HG03045 (cell line): ENCODE measurements around the gene MTMR8.
A peak's percentile ranks its signal among the peaks of the same experiment; 100 is the strongest.
"Not testable (repeated sequence)": the region's sequence is repeated elsewhere in the genome, so short reads cannot be mapped to it uniquely, and the experiment has no call there.

Experiments
- ATAC-seq: cut with Tn5 transposase; IDR thresholded peaks from one replicate; pipeline ENCODE4 v1.9.1; 2021; ENCODE audit warnings: mild to moderate bottlenecking, moderate library complexity; ENCODE audit not compliant: unreplicated experiment

MTMR8 gene

DNA sequence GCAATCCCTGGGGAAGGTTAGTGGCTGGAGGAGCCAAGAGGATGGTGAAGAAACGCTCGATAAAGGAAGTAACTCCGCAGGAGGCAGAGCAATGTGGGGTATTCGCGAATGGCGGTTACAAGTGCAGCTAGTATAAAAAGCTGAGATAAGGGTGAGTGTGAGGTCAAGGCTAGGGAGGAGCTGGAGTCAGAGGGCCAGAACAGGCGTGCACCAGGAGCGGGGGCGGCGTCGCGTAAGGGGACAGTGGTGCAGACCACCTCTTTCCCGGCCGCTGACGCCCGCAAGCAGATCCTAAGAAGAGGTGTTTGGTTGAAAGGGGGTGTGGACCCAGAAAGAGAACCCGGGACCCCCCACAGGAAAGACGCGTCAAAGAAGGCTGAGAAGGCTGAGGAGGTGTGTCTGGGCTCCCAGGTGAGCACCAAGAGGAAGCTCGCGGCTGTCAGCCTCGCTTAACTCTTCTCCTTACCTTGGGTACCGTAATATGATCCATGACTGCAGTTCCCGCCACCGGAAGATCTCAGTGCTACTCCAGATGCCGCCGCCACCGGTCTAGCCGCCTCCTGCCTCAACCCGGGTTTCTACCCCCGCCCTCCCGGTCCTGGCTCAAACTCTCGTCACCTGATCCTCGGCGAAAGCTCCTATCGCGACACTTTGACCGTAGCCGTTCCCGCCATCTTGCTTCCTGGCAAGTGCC is at the start of gene MTMR8:
Gene MTMR8 (minus strand): TSS at position 579 of the 694 bp plus-strand sequence. CDS start 89 bp downstream, at position 490.
- ATAC-seq, result peak; percentile 96

DNA sequence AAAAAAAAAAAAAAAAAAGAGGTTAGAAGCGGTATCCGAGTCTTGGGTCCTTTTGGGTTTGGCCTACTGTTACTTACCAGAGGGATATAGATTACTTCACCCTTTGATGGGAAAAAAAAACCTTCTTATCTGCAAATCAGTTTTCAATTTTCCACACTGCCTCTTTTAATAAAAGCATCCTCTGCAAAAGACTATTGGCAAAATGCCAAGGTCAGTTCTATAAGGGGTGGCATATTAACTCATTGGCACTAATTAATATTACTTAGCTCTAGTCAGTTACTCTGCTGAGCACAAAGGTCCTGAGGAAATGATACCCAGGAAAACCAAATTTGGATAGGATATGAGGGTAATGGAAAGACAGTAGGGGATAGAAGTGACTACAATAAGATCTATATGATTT is 44.3 kb upstream of the MTMR8 start:
- no peak for ATAC-seq

DNA sequence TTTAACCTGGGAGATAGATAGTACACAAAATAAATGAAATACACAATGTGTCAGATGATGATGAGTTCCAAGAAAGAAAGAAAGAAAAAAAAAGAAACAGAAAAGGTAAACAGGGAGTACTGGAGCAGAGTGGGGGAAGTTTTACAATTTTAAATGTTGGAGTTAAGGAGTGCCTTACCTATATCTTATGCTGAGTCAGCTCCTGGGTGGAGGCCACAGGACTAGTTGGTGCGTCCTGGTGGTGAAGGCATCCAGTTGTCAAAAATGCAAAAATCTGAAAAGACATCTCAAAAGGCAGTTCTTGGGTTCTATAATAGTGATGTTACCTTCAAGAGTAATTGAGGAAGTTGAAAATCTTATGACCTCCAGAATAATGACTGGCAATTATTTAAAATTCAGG is 42.4 kb upstream of the MTMR8 start:
- no peak for ATAC-seq

DNA sequence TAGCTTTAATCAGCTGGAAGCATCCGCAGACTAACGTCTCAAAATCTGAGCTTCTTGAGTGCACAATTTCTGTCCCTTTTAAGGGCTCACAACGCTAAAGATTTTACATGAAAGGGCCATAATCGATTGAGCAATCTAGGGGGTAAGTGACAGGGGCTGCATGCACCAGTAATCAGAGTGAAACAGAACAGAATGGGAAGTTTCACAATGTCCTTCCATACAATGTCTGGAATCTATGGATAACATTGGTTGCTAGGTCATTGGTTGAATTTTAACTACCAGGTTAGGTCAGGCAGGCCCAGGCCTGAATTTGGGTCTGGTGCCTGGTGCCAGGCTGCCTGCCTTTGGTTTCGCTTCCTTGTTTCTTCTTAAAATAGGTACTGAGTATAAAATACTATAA is 42.0 kb upstream of the MTMR8 start:
- ATAC-seq, result no peak

DNA sequence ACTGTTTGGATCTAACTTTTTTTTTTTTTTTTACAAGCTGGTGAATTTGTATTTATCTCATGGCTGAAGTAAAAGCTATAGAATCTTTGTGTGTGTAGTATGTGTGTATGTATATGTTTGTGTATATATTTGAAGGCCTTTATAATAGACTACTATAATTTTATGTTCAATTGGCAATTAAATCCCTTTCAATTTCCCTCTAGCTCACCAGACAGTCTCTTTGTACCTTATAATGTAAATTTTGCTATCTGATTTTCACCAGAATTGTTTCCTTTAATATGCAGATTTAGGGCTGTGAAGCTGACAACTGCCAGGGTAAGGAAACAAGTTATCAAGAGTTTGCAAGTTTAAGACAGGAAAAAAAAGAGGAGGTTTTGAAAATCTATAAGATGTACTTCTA is 33.1 kb upstream of the MTMR8 start:
- no peak for ATAC-seq

DNA sequence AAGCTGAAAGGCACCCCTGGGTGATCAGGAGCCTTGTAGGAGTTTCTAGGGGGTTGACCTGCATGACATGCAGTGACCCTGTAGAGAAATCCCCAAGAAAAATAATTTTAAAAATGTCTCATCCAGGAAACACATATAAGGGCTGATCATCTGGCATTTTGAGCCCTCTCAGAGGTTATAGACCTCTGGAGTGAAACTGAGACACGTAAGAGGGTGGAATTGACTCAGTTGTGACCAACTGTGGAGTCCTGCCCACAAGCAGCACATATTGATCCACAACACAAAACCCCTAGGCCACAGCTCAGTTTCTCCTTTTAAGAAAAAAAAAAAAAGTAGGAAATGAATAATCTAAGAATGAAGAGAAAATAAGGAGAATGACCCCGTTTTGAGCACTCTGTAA is 32.5 kb upstream of the MTMR8 start:
- ATAC-seq, result no peak

DNA sequence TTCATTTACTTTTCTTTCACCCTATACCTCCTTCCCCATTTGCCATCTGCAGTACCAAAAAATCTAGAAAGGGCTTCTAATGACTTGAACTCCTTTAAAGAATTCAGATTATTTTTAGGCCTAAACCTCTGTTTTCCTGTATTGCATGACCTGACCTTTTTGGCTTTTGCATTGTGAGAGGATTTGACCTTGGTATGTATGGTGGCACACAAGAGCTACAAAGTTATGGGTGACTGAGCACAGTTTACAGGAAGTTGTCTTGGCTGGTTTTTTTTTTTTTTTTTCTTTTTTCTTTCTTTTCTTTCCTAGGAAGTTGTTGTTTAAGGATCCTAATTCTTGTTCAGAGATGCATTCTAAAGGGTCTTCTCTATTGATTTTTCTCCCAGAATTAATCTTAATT is 32.0 kb upstream of the MTMR8 start:
- no peak for ATAC-seq

DNA sequence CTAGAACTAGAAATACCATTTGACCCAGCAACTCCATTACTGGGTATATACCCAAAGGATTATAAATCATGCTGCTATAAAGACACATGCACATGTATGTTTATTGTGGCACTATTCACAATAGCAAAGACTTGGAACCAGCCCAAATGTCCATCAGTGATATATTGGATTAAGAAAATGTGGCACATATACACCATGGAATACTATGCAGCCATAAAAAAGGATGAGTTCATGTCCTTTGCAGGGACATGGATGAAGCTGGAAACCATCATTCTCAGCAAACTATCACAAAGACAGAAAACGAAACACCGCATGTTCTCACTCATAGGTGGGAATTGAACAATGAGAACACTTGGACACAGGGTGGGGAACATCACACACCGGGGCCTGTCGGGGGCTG is 14.5 kb upstream of the MTMR8 start:
- not testable (repeated sequence) for ATAC-seq

DNA sequence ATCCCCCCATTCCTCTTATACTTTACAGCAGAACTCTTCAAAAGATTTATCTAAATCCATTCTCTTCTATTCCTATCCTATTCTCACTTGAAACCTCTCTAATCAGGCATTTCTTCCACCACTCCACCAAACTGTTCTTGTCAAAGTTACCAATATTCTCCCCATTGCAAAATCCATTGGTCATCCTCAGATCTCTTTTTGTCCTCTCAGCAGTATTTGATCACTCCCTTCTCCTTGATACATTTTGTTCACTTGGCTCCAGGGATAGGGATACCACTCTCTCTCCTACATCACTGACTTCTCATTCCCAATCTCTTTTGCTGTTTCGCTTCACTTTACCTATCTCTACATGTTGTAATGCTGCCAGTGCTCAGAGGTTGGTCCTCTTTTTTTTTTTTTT is 2.8 kb upstream of the MTMR8 start:
- ATAC-seq, result no peak

DNA sequence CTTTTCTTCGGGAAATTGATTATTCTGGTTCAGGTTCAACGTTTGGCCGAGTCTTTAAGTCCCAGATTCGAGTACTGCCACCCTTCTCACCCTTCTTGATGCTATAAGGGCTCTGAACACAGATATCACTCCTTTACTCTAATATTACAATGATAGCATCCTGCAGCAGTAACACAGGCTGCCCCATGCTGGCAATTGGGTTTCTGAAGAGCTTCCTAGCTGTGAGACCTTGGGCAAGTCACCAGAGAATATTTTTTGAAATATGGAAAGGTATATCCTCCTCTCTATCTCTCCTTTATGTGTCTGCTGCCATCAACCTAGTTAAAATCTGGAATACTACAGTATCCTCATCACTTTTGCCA is 297 bp upstream of the MTMR8 start:
- peak; percentile 15 for ATAC-seq

DNA sequence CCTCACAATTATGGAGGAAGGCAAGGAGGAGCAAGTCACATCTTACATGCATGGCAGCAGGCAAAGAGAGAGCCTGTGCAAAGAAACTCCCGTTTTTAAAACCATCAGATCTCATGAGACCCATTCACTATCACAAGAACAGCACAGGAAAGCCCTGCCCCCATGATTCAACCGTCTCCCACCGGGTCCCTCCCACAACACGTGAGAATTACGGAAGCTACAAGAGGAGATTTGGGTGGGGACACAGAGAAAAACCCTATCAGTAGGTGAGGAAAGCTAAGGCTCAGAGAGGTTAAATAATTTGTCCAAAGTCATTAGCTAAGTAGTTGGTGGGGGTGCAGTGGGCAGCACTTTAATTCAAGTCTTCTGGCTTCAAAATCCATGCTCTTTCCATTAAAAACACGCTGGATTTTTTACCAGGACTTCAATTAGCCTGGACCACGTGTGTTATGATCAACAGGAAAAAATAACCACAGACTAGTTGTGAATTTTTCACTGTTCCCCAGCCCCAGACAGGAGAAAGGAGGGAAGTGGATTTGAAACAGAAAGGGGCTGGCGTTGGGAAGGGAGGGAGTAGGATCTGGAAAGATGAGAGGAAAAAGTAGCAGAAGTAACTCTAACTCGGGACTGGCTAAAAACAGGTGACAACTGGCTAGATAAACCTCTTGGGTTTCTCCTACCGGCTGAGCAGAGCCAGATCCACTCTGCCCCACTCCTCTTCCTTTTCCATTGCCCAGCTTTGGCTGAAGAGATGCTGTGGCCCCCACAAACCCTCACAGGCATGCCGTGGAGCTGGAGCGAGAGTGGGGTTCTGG is 986 bp downstream of the MTMR8 start:
- ATAC-seq, result no peak

DNA sequence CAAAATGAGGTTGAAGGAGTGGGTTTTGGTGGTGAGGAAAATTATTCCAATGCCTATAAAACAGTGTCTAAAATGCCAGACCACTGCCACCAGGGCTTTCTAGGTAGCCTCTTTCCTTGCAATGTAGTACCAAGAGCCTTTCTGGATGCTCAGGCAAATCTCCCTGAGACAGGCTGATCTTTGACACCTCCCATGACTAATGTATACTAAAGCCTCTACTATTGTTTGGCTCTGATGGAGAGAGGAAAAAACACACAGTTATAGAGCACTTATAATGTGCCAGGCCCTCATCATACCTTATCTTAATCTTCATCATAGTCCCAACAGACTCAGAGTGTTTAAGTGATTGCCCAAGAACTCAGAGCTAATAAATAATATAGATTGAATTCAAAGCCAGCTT is 5.8 kb downstream of the MTMR8 start:
- ATAC-seq, result no peak

DNA sequence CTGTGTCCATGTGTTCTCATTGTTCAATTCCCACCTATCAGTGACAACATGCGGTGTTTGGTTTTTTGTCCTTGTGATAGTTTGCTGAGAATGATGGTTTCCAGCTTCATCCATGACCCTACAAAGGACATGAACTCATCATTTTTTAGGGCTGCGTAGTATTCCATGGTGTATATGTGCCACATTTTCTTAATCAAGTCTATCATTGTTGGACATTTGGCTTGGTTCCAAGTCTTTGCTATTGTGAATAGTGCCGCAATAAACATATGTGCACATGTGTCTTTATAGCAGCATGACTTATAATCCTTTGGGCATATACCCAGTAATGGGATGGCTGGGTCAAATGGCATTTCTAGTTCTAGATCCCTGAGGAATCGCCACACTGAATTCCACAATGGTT is 14.5 kb downstream of the MTMR8 start:
- ATAC-seq, result not testable (repeated sequence)

DNA sequence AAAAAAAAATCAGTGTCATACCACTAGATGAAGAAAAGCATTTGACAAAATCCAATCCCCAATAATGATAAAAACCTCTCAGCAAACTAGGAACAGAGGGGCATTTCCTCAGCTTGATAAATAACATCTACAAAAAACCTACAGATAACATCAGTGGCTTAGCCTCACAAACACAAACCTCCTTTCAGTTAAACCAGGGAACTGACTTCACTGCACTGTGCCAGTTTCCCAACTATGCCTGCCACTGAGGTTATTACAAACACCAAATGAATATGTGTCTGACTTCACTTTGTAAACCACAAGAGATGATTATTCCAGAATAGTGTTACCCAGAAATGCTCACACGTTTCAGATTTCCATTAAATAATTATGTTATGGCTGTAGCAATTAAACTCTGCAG is 15.3 kb downstream of the MTMR8 start:
- no peak for ATAC-seq

DNA sequence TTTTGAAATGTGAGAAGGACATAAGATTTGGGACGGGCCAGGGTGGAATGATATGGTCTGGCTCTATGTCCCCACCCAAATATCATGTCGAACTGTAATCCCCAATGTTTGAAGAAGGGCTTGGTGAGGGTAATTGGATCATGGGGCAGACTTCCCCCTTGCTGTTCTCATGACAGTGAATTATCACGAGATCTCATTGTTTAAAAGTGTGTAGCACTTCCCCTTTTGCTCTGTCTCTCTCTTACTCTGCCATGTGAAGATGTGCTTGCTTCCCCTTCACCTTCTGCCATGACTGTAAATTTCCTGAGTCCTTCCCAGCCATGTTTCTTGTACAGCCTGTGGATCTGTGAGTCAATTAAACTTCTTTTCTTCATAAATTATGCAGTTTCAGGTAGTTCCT is 17.5 kb downstream of the MTMR8 start:
- ATAC-seq, result no peak

DNA sequence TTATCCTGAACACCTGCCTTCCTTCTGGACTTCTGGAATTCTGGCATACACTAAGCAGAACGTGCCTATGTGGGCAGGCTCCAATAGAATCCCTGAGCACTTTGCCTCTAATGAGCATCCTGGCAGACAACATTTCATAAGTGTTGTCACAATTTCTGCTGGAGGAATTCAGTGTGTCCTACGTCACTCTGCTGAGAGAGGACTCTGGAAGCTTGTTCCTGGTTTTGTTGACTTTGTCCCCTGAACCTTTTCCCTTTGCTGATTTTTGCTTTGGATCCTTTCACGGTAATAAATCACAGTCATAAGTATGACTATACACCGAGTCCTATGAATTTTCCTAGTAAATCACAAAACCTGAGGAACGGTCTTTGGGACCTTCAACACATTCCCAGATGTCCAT is 43.2 kb downstream of the MTMR8 start:
- no peak for ATAC-seq

DNA sequence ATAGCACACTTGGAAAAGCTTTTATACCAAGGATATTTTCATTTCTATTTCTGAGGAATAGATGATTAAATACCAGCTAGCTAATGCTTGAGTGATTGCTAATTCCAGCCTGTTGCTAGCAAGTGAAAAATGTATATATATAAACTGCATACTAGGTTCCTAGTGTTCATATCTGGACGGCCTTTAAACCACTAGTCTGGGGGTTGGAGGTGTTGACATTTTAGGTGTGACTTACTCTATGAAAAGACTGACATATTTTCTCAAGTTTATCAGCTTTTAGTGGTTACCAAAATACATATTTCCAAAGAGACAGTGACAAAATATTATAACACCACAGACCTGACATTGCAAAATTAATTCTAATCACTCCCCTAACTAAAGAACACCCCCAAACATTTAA is 44.7 kb downstream of the MTMR8 start:
- ATAC-seq, result no peak

DNA sequence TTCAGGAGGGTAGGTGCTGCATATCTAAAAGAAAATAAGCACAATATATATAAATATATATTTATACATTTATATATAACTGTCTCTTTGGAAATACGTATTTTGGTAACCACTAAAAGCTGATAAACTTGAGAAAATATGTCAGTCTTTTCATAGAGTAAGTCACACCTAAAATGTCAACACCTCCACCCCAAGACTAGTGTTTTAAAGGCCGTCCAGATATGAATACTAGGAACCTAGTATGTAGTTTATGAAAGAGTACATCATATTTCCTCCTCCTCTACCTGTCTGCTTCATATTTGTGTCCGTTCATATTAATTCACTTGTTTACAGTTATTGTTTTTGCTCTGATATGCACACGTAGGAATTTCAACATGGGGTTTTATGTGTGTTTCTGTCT is 45.2 kb downstream of the MTMR8 start:
- ATAC-seq, result no peak

DNA sequence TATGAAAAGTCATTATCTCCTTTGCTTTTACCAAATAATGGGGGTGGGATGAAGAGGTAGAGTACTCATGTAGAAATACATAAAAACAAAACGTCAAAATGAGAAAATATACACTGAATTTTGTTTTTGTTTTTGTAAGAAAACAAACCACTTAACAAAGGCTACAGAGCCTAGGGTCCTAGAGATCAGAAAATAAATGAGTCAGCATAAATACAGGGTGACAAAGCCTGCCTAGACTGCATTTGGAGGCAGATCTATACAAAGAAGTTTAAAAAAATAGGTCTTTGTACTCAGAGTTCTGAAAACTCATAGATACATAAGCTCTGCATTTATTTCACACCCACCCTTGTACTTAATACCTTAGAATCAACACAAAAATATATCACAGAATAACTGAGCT is 52.4 kb downstream of the MTMR8 start:
- no peak for ATAC-seq

DNA sequence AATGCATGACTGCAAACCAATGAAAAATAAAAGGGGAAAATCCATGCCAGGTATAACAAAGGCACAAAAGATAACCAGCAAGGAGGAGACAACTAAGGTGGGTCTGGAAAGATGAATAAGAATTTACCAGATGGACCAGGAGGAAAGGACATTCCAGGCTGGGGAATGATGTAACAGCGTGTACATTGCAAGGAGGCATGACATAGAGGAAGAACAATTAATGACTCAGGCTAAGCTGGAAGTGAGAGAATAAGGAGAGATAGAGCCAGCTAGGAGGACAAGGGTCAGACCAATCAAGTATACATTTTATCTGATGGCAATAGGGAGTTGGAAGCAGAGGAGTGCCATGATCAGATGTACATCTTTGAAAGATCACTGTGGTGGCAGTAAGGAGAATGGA is 57.0 kb downstream of the MTMR8 start:
- ATAC-seq, result no peak

DNA sequence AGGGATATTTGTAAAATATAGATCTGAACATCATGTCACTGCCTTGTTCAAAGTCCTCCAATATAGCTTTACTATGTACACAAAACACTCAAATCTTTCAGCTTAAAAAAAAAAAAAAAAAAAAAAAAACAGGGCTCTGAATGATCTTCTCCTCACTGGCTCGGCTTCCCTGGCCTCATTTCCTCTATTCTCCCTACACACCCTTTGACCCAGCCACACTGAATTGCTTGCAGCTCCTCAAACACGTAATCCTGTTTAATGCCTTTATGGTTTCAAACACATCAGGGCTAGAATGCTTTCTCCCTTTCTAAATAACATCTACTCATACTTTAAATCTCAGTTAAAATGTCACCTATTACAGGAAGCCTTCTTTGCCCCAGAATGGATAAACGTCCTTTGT is 60.8 kb downstream of the MTMR8 start:
- ATAC-seq, result no peak

DNA sequence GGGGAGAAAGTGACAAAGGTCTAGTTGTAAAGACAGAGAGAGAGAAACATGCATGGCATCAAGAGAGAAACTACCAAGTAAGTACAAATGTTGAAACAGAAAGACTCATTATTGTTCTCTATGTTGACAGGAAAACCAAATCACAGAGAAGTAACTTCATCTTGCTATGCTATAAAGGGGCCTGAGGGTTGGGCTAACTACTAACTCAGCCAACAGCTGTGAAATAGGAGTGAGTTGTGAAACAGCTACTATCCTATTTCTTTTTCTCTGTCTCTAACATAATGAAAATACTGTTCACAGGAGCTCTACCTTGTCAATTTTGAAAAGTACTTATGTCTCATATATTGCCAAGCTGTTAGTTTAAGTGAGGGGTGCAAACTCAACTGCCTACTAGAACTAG is 65.0 kb downstream of the MTMR8 start:
- no peak for ATAC-seq

DNA sequence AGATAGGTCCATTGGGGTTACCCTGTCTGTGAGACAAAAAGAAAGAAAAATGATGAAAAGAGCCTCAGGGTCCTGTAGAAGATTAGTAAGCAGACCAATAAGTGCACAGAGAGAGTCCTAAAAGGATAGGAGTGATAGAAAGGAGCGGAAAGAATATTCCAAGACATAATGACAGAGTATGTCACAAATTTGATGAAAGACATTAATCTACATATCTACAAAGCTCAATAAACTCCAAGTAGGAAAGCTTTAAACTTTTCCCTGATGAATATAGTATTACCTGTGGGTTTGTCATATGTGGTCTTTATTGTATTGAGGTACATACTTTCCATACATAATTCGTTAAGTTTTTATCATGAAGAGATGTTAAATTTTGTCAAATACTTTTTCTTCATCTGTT is 73.7 kb downstream of the MTMR8 start:
- no peak for ATAC-seq
